Activated T-cell treated with anti-CD3 and anti-CD28 coated beads, Interleukin-2, amount 50 U/mL, for 72 hours (primary cell): ENCODE measurements around the gene VPS54. TPM values are rescaled to one million over a fixed set of nuclear protein-coding genes. Genes with fewer than 3 reads are reported as not detected.
"Not testable (repeated sequence)": the region's sequence is repeated elsewhere in the genome, so short reads cannot be mapped to it uniquely, and the experiment has no call there.

Experiments used
- ATAC-seq, 2 donors: fragments of 150-1000 bp; cut with Tn5 transposase; replicated peaks in 1 of 2; 2 replicates each; pipeline ENCODE4 v1.10.0; 2021; ENCODE audit warnings: moderate library complexity in 2 of 2, mild to moderate bottlenecking in 1 of 2
- DNase-seq, 2 donors: peaks; one replicate each; pipeline ENCODE4 v3.0.0; 2021 to 2022; ENCODE audit warnings: mixed read lengths in 1 of 2
- H3K27ac Mint-ChIP-seq: one replicate; pipeline ENCODE4 v1.8.0; 2022; ENCODE audit warnings: mild to moderate bottlenecking, moderate library complexity, mixed read lengths
- H3K27me3 Mint-ChIP-seq: one replicate; pipeline ENCODE4 v1.8.0; 2022; ENCODE audit warnings: low read depth, mixed read lengths
- H3K36me3 Mint-ChIP-seq, 2 donors: one replicate each; pipeline ENCODE4 v1.8.0; 2022; ENCODE audit warnings: mixed read lengths in 2 of 2, mild to moderate bottlenecking in 1 of 2; ENCODE audit not compliant: insufficient read depth in 2 of 2
- H3K4me1 Mint-ChIP-seq: one replicate; pipeline ENCODE4 v1.8.0; 2022; ENCODE audit warnings: low read depth, mixed read lengths
- H3K4me3 Mint-ChIP-seq, 2 donors: one replicate each; pipeline ENCODE4 v1.8.0; 2022; ENCODE audit warnings: mild to moderate bottlenecking in 2 of 2, mixed read lengths in 2 of 2, moderate library complexity in 2 of 2
- H3K9me3 Mint-ChIP-seq, 2 donors: one replicate each; pipeline ENCODE4 v1.8.0; 2022; ENCODE audit warnings: mixed read lengths in 2 of 2
- total RNA-seq, 2 donors: library from RNA; stranded (reverse); gene quantifications; one replicate each; pipeline ENCODE4 v1.2.3, GENCODE V29; 2022

The VPS54 gene
- total RNA-seq, 2 donors from 2014 or later, result 12.9 to 13.2 TPM

DNA sequence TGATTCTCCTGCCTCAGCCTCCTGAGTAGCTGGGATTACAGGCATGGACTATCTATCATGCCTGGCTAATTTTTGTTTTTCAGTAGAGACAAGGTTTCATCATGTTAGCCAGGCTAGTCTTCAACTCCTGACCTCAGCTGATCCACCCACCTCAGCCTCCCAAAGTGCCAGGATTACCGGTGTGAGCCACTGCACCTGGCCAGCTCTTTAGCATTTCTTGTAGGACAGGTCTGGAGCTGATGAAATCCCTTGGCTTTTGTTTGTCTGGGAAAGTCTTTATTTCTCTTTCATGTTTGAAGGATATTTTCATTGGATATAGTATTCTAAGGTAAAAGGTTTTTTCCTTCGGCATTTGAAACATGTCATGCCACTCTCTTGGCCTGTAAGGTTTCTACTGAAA is 20.2 kb downstream of the VPS54 start:
- DNase-seq, result no peak
- Mint-ChIP-seq H3K27ac (no peak overlapping the region), H3K4me3 (no peak overlapping the region), H3K9me3 (peaks cover 2 to 4% of the 10 kb centered on the region in 2 donors), H3K27me3 (no peaks in the 10 kb centered on the region), H3K4me1 (peaks cover 19% of the 10 kb centered on the region), H3K36me3 (peaks cover 8 to 23% of the 10 kb centered on the region in 2 donors)
- ATAC-seq, result no peak

DNA sequence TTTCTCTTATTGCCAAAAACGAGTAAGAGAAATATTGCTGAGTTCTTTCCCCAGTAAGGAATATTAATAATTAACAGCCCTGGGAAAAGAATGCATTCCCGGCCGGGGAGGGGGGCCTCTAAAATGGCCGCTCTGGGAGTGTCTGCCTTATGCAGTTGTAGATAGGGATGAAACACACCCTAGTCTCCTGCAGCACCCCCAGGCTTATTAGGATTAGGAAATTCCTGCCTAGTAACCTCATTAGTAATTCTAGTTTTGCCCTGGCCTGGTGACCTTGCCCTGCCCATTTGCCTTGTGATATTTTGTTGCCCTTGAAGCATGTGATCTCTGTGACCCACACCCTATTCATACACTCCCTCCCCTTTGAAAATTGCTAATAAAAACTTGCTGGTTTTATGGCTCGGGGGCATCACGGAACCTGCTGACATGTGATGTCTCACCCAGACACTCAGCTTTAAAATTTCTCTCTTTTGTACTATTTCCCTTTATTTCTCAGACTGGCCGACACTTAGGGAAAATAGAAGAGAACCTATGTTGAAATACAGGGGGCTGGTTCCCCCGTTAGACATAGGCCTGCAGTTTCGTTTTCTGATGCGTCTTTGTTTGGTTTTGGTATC is 22.5 kb downstream of the VPS54 start:
- not testable (repeated sequence) for H3K27ac Mint-ChIP-seq, ATAC-seq, H3K4me3 Mint-ChIP-seq, H3K4me1 Mint-ChIP-seq, DNase-seq, H3K9me3 Mint-ChIP-seq, H3K27me3 Mint-ChIP-seq
- peaks cover 9 to 23% of the 10 kb centered on the region in 2 donors for H3K36me3 Mint-ChIP-seq

- not testable (repeated sequence) for H3K27ac Mint-ChIP-seq, H3K27me3 Mint-ChIP-seq, H3K4me3 Mint-ChIP-seq, DNase-seq, ATAC-seq, H3K4me1 Mint-ChIP-seq
- H3K9me3 Mint-ChIP-seq, result peaks cover 6 to 12% of the 10 kb centered on the region in 2 donors
- H3K36me3 Mint-ChIP-seq, result peaks cover 13 to 29% of the 10 kb centered on the region in 2 donors
Observed at GRCh38 chr2:63994329-63995070, 24.7 kb downstream of the VPS54 start.

- peak overlapping the region; percentile 14 for H3K27ac Mint-ChIP-seq
- DNase-seq, result no peak
- peaks cover 13 to 31% of the 10 kb centered on the region in 2 donors for H3K36me3 Mint-ChIP-seq
- H3K4me1 Mint-ChIP-seq, result peaks cover 8% of the 10 kb centered on the region
- peaks cover 6 to 12% of the 10 kb centered on the region in 2 donors for H3K9me3 Mint-ChIP-seq
- H3K27me3 Mint-ChIP-seq, result no peaks in the 10 kb centered on the region
- H3K4me3 Mint-ChIP-seq, result no peak overlapping the region
- ATAC-seq, result no peak
Observed at GRCh38 chr2:63993871-63994270, 25.4 kb downstream of the VPS54 start.

DNA sequence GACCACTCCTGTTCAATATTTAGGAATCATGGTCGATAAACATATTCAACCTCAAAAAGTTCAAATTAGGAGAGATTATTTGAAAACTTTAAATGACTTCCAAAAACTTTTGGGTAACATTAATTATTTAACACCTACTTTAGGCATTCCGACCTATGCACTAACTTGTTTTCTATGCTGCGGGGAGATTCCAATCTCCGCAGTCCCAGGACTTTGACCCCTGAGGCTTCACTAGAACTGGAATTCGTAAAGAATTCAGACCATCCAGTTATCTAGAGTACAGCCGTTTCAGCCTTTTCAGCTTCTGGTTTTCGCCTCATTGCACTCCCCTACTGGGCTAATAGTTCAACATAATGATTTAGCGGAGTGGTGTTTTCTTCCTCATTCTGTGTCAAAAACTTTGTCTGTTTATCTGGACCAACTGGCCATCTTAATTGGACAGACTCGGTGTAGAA is 26.1 kb downstream of the VPS54 start:
- not testable (repeated sequence) for H3K9me3 Mint-ChIP-seq, ATAC-seq, H3K4me3 Mint-ChIP-seq, DNase-seq, H3K4me1 Mint-ChIP-seq, H3K27me3 Mint-ChIP-seq, H3K27ac Mint-ChIP-seq
- H3K36me3 Mint-ChIP-seq, result peaks cover 10 to 28% of the 10 kb centered on the region in 2 donors

GRCh38 chr2:63992061-63992685 is 27.1 kb downstream of the VPS54 start:
- Mint-ChIP-seq H3K36me3 (peaks cover 9 to 23% of the 10 kb centered on the region in 2 donors), H3K9me3 (peaks cover 4 to 8% of the 10 kb centered on the region in 2 donors), H3K27me3 (no peaks in the 10 kb centered on the region), H3K27ac (no peak overlapping the region), H3K4me3 (no peak overlapping the region), H3K4me1 (peaks cover 8% of the 10 kb centered on the region)
- ATAC-seq (no peak), DNase-seq (no peak)

GRCh38 chr2:63991173-63991999 is 27.8 kb downstream of the VPS54 start:
- not testable (repeated sequence) for H3K9me3 Mint-ChIP-seq, H3K27me3 Mint-ChIP-seq, DNase-seq, ATAC-seq, H3K27ac Mint-ChIP-seq, H3K4me3 Mint-ChIP-seq
- peaks cover 16% of the 10 kb centered on the region for H3K4me1 Mint-ChIP-seq
- H3K36me3 Mint-ChIP-seq, result peaks cover 5 to 20% of the 10 kb centered on the region in 2 donors

GRCh38 chr2:63990072-63990471 is 29.2 kb downstream of the VPS54 start:
- H3K27me3 Mint-ChIP-seq, result no peaks in the 10 kb centered on the region
- peaks cover 4 to 8% of the 10 kb centered on the region in 2 donors for H3K9me3 Mint-ChIP-seq
- H3K4me1 Mint-ChIP-seq, result peaks cover 24% of the 10 kb centered on the region
- H3K4me3 Mint-ChIP-seq, result no peak overlapping the region
- H3K36me3 Mint-ChIP-seq, result peaks cover 5 to 20% of the 10 kb centered on the region in 2 donors
- ATAC-seq, result no peak
- no peak for DNase-seq
- no peak overlapping the region for H3K27ac Mint-ChIP-seq

DNA sequence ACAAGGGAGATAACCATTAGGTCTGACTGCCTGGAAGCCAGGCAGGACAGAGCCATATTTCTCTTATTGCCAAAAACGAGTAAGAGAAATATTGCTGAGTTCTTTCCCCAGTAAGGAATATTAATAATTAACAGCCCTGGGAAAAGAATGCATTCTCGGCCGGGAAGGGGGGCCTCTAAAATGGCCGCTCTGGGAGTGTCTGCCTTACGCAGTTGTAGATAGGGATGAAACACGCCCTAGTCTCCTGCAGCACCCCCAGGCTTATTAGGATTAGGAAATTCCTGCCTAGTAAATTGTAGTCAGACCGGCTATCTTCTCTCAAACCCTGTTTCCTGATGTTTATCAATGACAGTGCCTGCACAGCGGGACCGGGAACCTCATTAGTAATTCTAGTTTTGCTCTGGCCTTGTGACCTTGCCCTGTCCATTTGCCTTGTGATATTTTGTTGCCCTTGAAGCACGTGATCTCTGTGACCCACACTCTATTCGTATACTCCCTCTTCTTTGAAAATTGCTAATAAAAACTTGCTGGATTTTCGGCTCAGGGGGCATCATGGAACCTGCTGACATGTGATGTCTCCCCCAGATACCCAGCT is 30.3 kb downstream of the VPS54 start:
- Mint-ChIP-seq H3K36me3 (peaks cover 5 to 16% of the 10 kb centered on the region in 2 donors), H3K4me1 (peaks cover 24% of the 10 kb centered on the region)
- H3K4me3 Mint-ChIP-seq, ATAC-seq, H3K27ac Mint-ChIP-seq, H3K9me3 Mint-ChIP-seq, DNase-seq, H3K27me3 Mint-ChIP-seq: not testable (repeated sequence)

DNA sequence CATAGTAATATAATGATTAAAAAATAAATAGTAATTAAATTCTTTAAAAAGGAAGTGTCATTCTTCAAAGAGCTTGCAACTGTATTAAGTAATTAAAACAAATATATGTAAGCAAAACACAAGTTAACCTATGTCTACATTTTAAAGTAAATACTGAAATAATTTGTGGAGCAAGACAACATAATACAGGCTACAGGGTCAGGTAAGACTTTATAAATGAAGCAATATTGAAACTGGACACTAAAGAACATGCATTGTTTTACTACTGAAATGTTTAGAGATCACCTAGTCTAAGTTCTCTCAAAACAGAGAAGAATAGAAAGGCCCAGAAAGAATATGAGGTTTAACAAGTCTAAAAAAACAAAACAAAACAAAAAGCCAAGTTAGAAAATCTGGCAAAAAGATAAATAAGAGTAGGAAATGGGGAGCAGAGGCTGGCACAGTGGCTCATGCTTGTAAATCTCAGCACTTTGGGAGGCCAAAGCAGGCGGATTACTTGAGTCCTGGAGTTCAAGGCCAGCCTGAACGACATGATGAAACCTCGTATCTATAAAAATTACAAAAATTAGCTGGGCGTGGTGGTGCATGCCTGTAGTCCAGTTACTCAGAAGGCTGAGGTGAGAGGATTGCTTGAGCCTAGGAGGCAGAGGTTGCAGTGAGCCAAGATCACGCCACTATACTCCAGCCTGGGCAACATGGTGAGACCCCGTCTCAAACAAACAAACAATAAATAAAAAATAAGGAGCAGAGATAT is 34.4 kb downstream of the VPS54 start:
- Mint-ChIP-seq H3K9me3 (no peaks in the 10 kb centered on the region), H3K27ac (peak overlapping the region; percentile 76), H3K4me3 (no peak overlapping the region), H3K36me3 (peaks cover 0 to 7% of the 10 kb centered on the region in 2 donors), H3K4me1 (peaks cover 22% of the 10 kb centered on the region), H3K27me3 (no peaks in the 10 kb centered on the region)
- no peak for ATAC-seq
- no peak for DNase-seq

- Mint-ChIP-seq H3K4me3 (no peak overlapping the region), H3K27me3 (no peaks in the 10 kb centered on the region), H3K36me3 (peaks cover 1 to 4% of the 10 kb centered on the region in 2 donors), H3K27ac (no peak overlapping the region), H3K4me1 (peaks cover 26% of the 10 kb centered on the region), H3K9me3 (no peaks in the 10 kb centered on the region)
- ATAC-seq (peak in 1 of 2 donors; percentile 50), DNase-seq (no peak)
Observed at GRCh38 chr2:63983986-63984605, 35.1 kb downstream of the VPS54 start.
